Measurements from ENCODE around the gene CD58.
"Not testable (repeated sequence)": the region's sequence is repeated elsewhere in the genome, so short reads cannot be mapped to it uniquely, and the experiment has no call there.

Gene CD58

DNA sequence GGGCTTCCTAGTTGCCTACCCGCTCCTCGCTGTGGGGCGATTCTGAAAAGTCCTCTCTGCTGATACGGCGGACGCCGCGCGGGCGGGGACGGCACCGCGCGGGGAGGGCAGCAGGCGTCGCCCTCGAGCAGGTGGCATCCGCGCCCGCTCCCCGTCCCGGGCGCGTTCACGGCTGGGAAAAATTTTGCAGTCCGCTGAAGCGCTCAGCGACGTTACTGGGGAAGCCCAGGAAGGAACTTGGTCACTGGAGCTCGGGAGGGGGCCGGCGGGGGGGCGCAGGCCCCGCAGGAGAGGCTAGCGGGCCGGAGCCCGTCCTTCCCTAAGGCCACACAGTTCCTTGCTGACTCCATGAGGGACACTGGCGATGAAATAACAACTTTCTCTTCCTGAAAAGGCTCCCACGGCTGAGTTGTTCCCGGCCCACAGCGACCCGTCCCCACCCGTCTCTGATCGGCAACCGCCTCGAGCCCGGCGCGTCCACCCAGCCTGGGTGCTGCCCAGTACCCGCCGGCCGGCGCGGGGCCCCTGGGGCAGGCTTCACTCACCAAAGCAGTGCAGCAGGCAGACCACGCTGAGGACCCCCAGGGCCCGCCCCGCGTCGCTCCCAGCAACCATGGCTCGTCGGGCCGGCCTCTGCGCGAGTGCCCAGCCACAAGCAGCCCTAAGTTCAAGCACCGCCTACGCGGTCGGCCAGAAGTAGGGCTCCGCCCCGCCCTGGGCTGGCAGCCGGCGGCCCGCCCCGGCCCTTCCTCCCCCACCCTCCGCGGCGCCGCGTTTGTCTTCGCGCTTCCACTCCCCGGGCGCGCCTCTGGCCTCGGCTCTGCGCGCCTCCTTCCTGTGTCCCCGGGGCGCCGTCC, at the start of gene CD58:
Gene CD58 (minus strand): TSS at position 669 of the 857 bp plus-strand sequence. CDS start 54 bp downstream, at position 615.
- DNase-seq (ENCODE audit: low spot score) = peak; percentile 91

DNA sequence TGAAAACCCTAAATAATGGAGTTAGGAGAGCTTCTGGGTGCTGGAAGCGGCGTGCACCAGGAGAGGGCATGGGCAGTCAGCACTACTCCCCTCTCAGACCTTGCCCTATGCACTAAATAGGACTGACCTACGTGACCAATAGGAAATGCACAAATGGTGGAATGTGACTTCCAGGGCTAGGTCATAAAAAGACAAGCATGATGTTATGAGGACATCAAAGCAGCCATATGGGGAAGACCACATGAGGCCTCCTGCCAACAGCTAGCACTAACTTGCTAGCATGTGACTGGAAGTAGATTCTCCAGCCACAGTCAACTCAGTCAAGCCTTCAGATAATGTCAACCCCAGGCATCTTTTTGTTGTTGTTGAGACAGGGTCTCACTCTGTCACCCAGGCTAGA, 49.6 kb upstream of the CD58 start:
- not testable (repeated sequence) for DNase-seq (ENCODE audit: low spot score)

- not testable (repeated sequence) for DNase-seq (ENCODE audit: low spot score)
These were observed 48.3 kb upstream of the CD58 start for GRCh38 chr1:116619106-116619505.

- not testable (repeated sequence) for DNase-seq (ENCODE audit: low spot score)
These were observed 47.0 kb upstream of the CD58 start for GRCh38 chr1:116617808-116618207.

DNA sequence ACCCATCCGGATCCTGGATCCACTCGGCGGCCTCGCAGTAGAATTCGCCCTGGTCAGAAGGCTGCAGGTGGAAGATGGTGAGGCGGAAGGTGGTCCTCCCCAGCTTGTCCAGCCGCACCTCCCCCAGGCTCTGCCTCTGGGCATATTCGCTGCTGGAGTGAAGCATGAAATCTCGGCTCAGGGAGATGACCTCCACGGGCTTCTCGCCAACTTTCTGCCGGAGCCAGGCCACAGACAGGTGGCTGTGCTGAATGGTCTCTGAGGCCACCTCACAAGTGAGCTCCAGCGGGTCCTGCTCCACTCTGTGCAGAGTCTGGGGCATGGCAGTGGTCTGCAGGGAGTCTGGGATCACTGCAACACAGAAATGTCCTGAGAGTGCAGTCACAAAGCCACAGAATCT, 43.0 kb upstream of the CD58 start:
- DNase-seq (ENCODE audit: low spot score) = not testable (repeated sequence)

- not testable (repeated sequence) for DNase-seq (ENCODE audit: low spot score)
These were observed 39.1 kb upstream of the CD58 start for GRCh38 chr1:116609801-116610371.

GRCh38 chr1:116608841-116609240, 38.0 kb upstream of the CD58 start:
- DNase-seq (ENCODE audit: low spot score) = not testable (repeated sequence)

DNA sequence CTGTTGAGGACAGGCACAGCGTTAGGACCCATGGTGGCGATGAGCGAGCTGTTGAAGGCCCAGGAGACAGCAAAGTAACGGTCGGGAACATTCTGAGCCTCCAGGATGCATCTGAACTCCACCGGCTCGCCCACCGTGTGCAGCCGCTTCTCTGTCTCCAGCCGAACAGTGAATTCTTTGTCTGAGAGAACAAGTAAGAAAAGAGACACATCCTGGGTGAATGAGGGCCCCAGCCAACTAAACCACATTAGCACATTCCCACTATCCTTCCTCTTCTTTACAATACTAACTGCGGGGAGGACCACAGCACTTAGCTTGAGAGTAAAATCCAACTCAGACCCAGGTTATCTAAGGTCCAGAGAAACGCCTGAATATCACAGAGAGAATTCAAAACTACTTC, 37.3 kb upstream of the CD58 start:
- not testable (repeated sequence) for DNase-seq (ENCODE audit: low spot score)

GRCh38 chr1:116607463-116607862, 36.6 kb upstream of the CD58 start:
- not testable (repeated sequence) for DNase-seq (ENCODE audit: low spot score)

GRCh38 chr1:116606067-116606466, 35.2 kb upstream of the CD58 start:
- not testable (repeated sequence) for DNase-seq (ENCODE audit: low spot score)

GRCh38 chr1:116605315-116605714, 34.5 kb upstream of the CD58 start:
- no peak for DNase-seq (ENCODE audit: low spot score)

GRCh38 chr1:116604408-116604807, 33.6 kb upstream of the CD58 start:
- DNase-seq (ENCODE audit: low spot score) = not testable (repeated sequence)

DNA sequence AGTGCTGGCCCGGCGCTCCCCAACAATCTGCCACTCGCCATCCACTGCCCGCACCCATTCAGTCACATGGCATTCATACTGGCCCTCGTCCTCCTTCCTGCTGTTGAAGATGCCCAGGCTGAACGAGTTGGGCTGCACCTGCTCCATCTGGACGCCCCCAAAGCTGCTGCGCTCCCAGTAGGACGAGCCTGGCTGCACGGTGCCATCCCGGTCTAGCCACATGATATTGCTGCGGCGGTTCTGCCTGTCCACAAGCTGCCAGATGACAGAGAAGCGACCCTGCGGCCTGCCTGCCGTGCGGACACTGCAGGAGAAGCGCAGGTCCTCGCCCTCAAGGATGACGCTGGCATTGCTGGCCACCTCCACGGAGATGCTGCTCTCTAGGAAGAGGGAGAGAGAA, 32.8 kb upstream of the CD58 start:
- DNase-seq (ENCODE audit: low spot score) = not testable (repeated sequence)

DNA sequence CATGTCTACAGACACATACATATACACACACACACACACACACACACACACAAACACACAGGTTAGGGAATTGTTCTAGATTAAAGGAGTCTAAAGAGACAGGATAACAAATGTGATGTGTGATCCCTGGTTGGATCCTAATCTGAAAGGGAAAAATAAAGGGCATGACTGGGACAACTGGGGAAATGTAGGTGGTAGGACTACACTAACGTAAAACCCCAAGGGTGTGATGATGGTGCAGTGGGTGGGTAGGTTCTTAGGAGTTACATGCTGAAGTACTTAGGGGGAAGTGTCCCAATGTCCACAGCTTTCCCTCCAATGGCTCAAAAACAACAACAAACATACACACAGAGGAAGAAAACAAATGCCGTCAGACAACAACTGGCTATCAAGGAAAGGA, 28.5 kb upstream of the CD58 start:
- not testable (repeated sequence) for DNase-seq (ENCODE audit: low spot score)

- DNase-seq (ENCODE audit: low spot score) = not testable (repeated sequence)
These were observed 27.7 kb upstream of the CD58 start for GRCh38 chr1:116598420-116599036.

DNA sequence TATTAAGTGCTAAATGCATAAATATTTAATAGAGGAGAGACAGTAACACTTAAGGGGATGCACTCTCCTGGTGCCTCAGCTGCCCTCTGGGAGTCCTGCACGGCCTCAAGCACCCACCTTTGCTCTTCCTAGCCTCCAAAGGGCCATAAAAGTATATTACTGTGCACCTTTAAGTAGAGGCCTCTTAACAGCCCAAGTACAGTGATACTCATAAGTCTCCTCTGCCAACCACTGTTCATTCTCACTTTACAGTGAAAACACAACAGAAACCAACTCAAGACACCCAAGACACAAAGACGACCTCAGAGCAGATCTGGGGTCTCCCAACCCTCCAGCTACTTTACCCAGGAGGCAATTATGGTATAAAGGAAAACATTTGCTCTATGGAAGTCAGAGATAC, 26.6 kb upstream of the CD58 start:
- DNase-seq (ENCODE audit: low spot score) = not testable (repeated sequence)

DNA sequence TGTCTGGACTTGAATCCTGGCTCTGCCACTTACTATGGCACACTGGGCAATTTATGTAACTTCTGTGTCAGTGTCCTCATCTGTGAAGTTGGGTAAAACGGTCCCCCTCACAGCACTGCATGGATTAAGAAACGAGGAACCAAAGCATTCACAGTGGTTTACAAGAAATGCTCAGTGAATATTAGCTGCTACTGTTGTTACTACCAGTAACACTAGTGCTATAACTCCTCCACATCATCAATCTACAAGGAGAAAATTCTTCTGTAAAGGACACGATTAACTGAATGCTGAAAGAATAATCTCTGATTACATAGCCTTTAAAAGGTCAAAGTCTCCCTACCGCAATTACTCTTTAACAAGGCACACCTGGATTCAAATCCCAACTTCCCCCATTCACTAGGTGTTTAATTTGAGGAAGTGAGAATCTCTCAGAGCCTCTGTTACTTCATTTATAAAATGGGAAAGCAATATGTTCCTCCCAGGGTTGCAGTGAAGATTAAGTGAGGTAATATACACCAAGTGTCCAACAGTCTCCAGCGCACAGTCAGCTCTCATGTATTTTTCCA, 26.0 kb upstream of the CD58 start:
- not testable (repeated sequence) for DNase-seq (ENCODE audit: low spot score)

DNA sequence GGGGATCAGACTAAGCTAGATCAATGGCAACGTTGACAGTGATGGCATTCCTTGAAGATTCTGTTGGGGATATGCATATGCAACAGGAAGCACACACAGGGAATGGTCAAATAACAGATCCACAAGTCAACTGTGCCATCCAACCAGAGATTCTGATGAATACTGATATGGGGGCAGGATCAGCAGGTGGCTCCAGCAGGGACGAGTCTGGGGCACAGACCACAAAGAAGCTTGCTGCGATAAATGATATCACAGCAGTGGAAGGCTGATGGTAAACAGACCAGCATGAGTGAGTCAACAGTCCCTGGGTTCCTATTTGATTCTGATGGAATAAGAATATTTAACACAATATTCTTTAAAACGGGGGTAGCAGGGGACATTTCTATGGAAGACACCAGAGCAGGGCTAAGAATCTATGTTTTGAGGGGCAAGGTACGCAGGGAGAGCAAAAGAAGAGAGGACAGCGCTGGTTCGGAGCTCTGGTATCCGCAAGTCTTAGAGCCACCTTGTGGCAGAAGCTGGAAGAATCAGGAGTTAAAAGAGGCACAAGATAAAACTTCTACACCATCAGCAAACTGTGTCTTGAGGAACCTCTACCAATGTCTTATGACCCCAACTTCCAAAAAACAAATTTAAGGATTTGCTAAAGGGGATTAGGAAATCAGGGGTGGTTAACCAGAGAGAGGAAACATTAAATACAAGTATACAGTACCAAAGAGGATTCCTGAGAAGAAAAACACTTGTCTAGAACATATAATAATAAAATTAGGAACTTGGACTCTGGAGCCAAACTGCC, 25.3 kb upstream of the CD58 start:
- not testable (repeated sequence) for DNase-seq (ENCODE audit: low spot score)

DNA sequence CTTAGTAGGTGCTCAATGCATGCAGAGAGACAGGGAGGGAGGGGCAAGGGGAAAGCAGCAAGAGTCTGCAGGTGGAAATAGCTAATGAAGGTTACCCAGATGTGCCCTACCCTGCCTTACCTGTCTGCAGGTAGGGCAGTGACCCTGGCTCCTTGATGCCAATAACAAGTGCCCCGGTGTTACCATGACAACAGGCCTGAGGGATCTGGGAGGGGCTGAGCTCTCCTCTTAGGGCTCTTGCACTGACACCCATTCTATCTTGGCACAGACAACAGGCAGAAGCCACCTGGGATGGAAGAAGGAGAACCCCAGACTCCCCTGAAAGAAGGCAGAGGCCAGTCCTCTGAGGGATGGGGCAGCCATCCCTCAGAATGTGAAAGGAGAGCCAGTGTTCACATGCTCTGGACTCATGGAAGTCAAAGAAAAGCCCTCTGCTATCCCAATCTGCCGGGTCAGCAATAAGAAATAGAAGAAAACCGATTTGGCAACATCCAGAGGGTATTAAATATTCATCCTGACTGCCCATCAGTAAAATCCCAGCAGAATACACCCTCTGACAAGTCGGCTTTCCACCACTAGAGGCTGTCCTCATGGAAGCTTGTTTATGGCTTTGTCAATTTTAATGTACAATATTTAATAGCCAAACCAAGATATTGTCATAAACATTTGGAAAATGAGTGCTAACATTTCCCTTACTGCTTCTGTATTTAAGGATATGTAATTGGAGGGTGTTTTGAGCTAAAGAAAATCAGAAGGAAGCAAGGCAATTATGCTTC, 24.4 kb upstream of the CD58 start:
- DNase-seq (ENCODE audit: low spot score) = not testable (repeated sequence)

DNA sequence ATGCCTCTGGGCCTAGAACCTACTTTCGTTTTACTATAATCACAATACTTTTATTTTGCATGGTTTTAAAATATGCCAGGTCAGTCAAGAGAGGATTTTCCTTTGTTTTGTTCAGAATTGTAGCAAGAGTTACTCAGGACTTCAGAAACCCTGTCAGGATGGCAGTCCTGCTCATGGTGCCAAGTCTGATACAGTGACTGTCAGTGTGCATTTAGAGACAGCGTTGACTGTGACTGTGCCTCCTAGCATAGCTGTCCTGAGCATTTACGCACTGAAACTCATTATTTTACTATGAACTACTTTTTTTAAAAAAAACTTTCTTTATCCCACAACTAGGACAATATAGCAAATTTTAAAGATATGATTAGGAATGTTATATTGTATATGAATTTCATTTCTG, 23.2 kb upstream of the CD58 start:
- DNase-seq (ENCODE audit: low spot score) = not testable (repeated sequence)

- DNase-seq (ENCODE audit: low spot score) = not testable (repeated sequence)
These were observed 22.6 kb upstream of the CD58 start for GRCh38 chr1:116593401-116593800.
